ENCODE measurements around the gene MMP23B.

The MMP23B gene

GRCh38 chr1:1622788-1623094, 9.2 kb upstream of the MMP23B start:
- no peak for TF ChIP-seq SUZ12 (IDR thresholded peaks at IDR 0.05; ENCODE audit: extremely low read depth, insufficient read depth, insufficient read length)
- TF ChIP-seq YY1 (IDR thresholded peaks at IDR 0.05; ENCODE audit: insufficient read depth, insufficient read length): no peak
- TF ChIP-seq ZNF274 (IDR thresholded peaks at IDR 0.05; ENCODE audit: low read depth, low read length): no peak
- Histone ChIP-seq H3K9me3 (ENCODE audit: insufficient read depth, low read length) (no peaks in the 10 kb centered on the region), H3K9ac (ENCODE audit: insufficient read length, low read depth) (no peak overlapping the region), H3K4me3 (ENCODE audit: insufficient read length, low read depth) (no peak overlapping the region), H3K4me1 (ENCODE audit: insufficient read depth, insufficient read length) (peaks cover 10% of the 10 kb centered on the region), H3K36me3 (ENCODE audit: insufficient read depth, insufficient read length, low read length) (peaks cover 16% of the 10 kb centered on the region), H3K27me3 (ENCODE audit: insufficient read depth, insufficient read length) (no peaks in the 10 kb centered on the region)
- no peak for DNase-seq (ENCODE audit: low read depth, low spot score)

GRCh38 chr1:1623181-1623630, 8.8 kb upstream of the MMP23B start:
- Histone ChIP-seq H3K9ac (ENCODE audit: insufficient read length, low read depth) (no peak overlapping the region), H3K4me1 (ENCODE audit: insufficient read depth, insufficient read length) (peaks cover 10% of the 10 kb centered on the region), H3K27me3 (ENCODE audit: insufficient read depth, insufficient read length) (no peaks in the 10 kb centered on the region), H3K9me3 (ENCODE audit: insufficient read depth, low read length) (no peaks in the 10 kb centered on the region), H3K36me3 (ENCODE audit: insufficient read depth, insufficient read length, low read length) (peaks cover 16% of the 10 kb centered on the region), H3K4me3 (ENCODE audit: insufficient read length, low read depth) (no peak overlapping the region)
- TF ChIP-seq YY1 (IDR thresholded peaks at IDR 0.05; ENCODE audit: insufficient read depth, insufficient read length) (no peak), SUZ12 (IDR thresholded peaks at IDR 0.05; ENCODE audit: extremely low read depth, insufficient read depth, insufficient read length) (no peak), ZNF274 (IDR thresholded peaks at IDR 0.05; ENCODE audit: low read depth, low read length) (no peak)
- no peak for DNase-seq (ENCODE audit: low read depth, low spot score)

- no peak for DNase-seq (ENCODE audit: low read depth, low spot score)
- H3K4me1 ChIP-seq (ENCODE audit: insufficient read depth, insufficient read length): peaks cover 10% of the 10 kb centered on the region
- no peak overlapping the region for H3K9ac ChIP-seq (ENCODE audit: insufficient read length, low read depth)
Measured at GRCh38 chr1:1623631-1624442, 8.1 kb upstream of the MMP23B start.

GRCh38 chr1:1624443-1625403, 7.2 kb upstream of the MMP23B start:
- no peak for DNase-seq (ENCODE audit: low read depth, low spot score)
- peak overlapping the region; percentile 21 for H3K9ac ChIP-seq (ENCODE audit: insufficient read length, low read depth)
- H3K4me1 ChIP-seq (ENCODE audit: insufficient read depth, insufficient read length): peaks cover 10% of the 10 kb centered on the region
- H3K9me3 ChIP-seq (ENCODE audit: insufficient read depth, low read length): no peaks in the 10 kb centered on the region
- peaks cover 16% of the 10 kb centered on the region for H3K36me3 ChIP-seq (ENCODE audit: insufficient read depth, insufficient read length, low read length)
- no peak for TF ChIP-seq YY1 (IDR thresholded peaks at IDR 0.05; ENCODE audit: insufficient read depth, insufficient read length)
- no peak for TF ChIP-seq SUZ12 (IDR thresholded peaks at IDR 0.05; ENCODE audit: extremely low read depth, insufficient read depth, insufficient read length)
- TF ChIP-seq ZNF274 (IDR thresholded peaks at IDR 0.05; ENCODE audit: low read depth, low read length): no peak
- H3K4me3 ChIP-seq (ENCODE audit: insufficient read length, low read depth): no peak overlapping the region
- H3K27me3 ChIP-seq (ENCODE audit: insufficient read depth, insufficient read length): no peaks in the 10 kb centered on the region

More at GRCh38 chr1:1623631-1624442, 8.1 kb upstream of the MMP23B start:
- Histone ChIP-seq H3K36me3 (ENCODE audit: insufficient read depth, insufficient read length, low read length) (peaks cover 16% of the 10 kb centered on the region), H3K4me3 (ENCODE audit: insufficient read length, low read depth) (no peak overlapping the region), H3K27me3 (ENCODE audit: insufficient read depth, insufficient read length) (no peaks in the 10 kb centered on the region), H3K9me3 (ENCODE audit: insufficient read depth, low read length) (no peaks in the 10 kb centered on the region)
- no peak for TF ChIP-seq YY1 (IDR thresholded peaks at IDR 0.05; ENCODE audit: insufficient read depth, insufficient read length)
- TF ChIP-seq ZNF274 (IDR thresholded peaks at IDR 0.05; ENCODE audit: low read depth, low read length): no peak
- TF ChIP-seq SUZ12 (IDR thresholded peaks at IDR 0.05; ENCODE audit: extremely low read depth, insufficient read depth, insufficient read length): no peak

- Histone ChIP-seq H3K4me1 (ENCODE audit: insufficient read depth, insufficient read length) (peaks cover 6% of the 10 kb centered on the region), H3K4me3 (ENCODE audit: insufficient read length, low read depth) (no peak overlapping the region), H3K36me3 (ENCODE audit: insufficient read depth, insufficient read length, low read length) (peaks cover 16% of the 10 kb centered on the region), H3K27me3 (ENCODE audit: insufficient read depth, insufficient read length) (no peaks in the 10 kb centered on the region), H3K9me3 (ENCODE audit: insufficient read depth, low read length) (no peaks in the 10 kb centered on the region), H3K9ac (ENCODE audit: insufficient read length, low read depth) (no peak overlapping the region)
- no peak for DNase-seq (ENCODE audit: low read depth, low spot score)
- no peak for TF ChIP-seq YY1 (IDR thresholded peaks at IDR 0.05; ENCODE audit: insufficient read depth, insufficient read length)
- no peak for TF ChIP-seq SUZ12 (IDR thresholded peaks at IDR 0.05; ENCODE audit: extremely low read depth, insufficient read depth, insufficient read length)
- no peak for TF ChIP-seq ZNF274 (IDR thresholded peaks at IDR 0.05; ENCODE audit: low read depth, low read length)
Measured at GRCh38 chr1:1625404-1625775, 6.6 kb upstream of the MMP23B start.

GRCh38 chr1:1625824-1626206, 6.2 kb upstream of the MMP23B start:
- peaks cover 16% of the 10 kb centered on the region for H3K36me3 ChIP-seq (ENCODE audit: insufficient read depth, insufficient read length, low read length)
- TF ChIP-seq SUZ12 (IDR thresholded peaks at IDR 0.05; ENCODE audit: extremely low read depth, insufficient read depth, insufficient read length): no peak
- no peak for TF ChIP-seq YY1 (IDR thresholded peaks at IDR 0.05; ENCODE audit: insufficient read depth, insufficient read length)
- no peak for TF ChIP-seq ZNF274 (IDR thresholded peaks at IDR 0.05; ENCODE audit: low read depth, low read length)
- no peaks in the 10 kb centered on the region for H3K9me3 ChIP-seq (ENCODE audit: insufficient read depth, low read length)
- H3K9ac ChIP-seq (ENCODE audit: insufficient read length, low read depth): peak overlapping the region; percentile 2
- peaks cover 4% of the 10 kb centered on the region for H3K4me1 ChIP-seq (ENCODE audit: insufficient read depth, insufficient read length)
- no peak for DNase-seq (ENCODE audit: low read depth, low spot score)
- no peaks in the 10 kb centered on the region for H3K27me3 ChIP-seq (ENCODE audit: insufficient read depth, insufficient read length)
- H3K4me3 ChIP-seq (ENCODE audit: insufficient read length, low read depth): no peak overlapping the region
